ENCODE results near the gene USB1. TPM values are rescaled to one million over a fixed set of nuclear protein-coding genes. Genes with fewer than 3 reads are reported as not detected.

USB1 gene
- polyA plus RNA-seq, 1 experiment, result 86.2 TPM

- Histone ChIP-seq H3K4me3 (ENCODE audit: low read depth, low read length) (no peak overlapping the region), H3K36me3 (ENCODE audit: control insufficient read depth, insufficient read depth, low read length) (no peaks in the 10 kb centered on the region), H3K27me3 (ENCODE audit: control insufficient read depth, insufficient read depth, low read length) (no peaks in the 10 kb centered on the region; the same call in 1 of the 2 replicates)
- ChIA-PET CTCF (interaction anchor here (0.8 kb wide), 1 partner anchor 87 kb away, joined by 3 read pairs; no protein-coding TSS in a partner anchor), POLR2A (no interaction called here)
- TF ChIP-seq, protein P1, sequence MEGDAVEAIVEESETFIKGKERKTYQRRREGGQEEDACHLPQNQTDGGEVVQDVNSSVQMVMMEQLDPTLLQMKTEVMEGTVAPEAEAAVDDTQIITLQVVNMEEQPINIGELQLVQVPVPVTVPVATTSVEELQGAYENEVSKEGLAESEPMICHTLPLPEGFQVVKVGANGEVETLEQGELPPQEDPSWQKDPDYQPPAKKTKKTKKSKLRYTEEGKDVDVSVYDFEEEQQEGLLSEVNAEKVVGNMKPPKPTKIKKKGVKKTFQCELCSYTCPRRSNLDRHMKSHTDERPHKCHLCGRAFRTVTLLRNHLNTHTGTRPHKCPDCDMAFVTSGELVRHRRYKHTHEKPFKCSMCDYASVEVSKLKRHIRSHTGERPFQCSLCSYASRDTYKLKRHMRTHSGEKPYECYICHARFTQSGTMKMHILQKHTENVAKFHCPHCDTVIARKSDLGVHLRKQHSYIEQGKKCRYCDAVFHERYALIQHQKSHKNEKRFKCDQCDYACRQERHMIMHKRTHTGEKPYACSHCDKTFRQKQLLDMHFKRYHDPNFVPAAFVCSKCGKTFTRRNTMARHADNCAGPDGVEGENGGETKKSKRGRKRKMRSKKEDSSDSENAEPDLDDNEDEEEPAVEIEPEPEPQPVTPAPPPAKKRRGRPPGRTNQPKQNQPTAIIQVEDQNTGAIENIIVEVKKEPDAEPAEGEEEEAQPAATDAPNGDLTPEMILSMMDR (IDR thresholded peaks at IDR 0.05; ENCODE audit: insufficient read depth, low read depth, low read length), result no peak
- DNase-seq (ENCODE audit: low read depth), result no peak
Observed at GRCh38 chr16:58035356-58036170, 34.4 kb downstream of the USB1 start.

GRCh38 chr16:58036943-58037342 lies 35.7 kb downstream of the USB1 start:
- Histone ChIP-seq H3K36me3 (ENCODE audit: control insufficient read depth, insufficient read depth, low read length) (no peaks in the 10 kb centered on the region), H3K4me3 (ENCODE audit: low read depth, low read length) (no peak overlapping the region), H3K27me3 (ENCODE audit: control insufficient read depth, insufficient read depth, low read length) (no peaks in the 10 kb centered on the region; the same call in 1 of the 2 replicates)
- TF ChIP-seq, protein P1 (IDR thresholded peaks at IDR 0.05; ENCODE audit: insufficient read depth, low read depth, low read length), result no peak
- DNase-seq (ENCODE audit: low read depth), result no peak
- ChIA-PET CTCF (no interaction called here), POLR2A (no interaction called here)

DNA sequence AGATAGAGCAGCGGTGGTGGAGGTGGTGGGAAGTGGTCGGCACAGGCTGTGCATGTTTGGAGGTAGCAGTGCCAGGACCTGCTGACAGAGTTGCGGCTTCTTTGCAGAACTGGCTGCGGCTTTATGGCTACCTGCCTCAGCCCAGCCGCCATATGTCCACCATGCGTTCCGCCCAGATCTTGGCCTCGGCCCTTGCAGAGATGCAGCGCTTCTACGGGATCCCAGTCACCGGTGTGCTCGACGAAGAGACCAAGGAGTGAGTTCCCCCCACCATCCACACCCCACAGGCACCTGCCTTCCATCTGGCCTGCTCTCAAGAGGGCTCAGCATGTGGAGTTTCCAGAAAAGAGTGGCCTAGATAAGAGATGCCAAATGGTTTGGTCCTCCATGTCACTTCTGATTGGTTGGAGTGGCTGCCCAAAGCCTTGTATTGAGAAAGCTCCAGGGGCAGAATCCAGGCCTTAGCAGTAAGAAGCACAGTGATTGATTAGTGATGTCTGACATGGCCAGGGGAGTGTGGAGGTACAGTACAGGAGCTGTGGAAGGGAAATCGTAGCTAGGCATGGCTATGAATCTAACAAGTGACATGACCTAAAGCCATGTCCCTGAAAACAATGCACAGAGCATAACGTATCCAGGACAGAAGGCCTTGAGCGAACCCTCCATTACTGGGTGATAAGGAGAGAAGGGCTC lies 36.3 kb downstream of the USB1 start:
- ChIA-PET CTCF (interaction anchor here (0.6 kb wide), 1 partner anchor 14 kb away, joined by 3 read pairs; no protein-coding TSS in a partner anchor), POLR2A (no interaction called here)

DNA sequence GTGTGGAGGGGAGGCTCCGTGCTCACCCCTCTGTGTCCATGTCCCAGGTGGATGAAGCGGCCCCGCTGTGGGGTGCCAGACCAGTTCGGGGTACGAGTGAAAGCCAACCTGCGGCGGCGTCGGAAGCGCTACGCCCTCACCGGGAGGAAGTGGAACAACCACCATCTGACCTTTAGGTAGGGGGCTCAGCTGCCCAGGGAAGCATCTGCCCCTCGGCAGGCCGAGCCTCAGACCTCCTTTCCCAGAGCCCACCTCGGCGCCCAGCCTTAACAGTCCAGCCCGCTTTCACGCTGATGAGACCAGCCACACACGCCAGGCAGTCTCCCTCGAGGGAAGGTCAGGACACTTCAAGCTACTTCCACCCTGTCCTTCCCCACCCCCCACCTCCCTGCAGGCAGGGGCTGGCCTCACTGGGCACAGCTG lies 37.0 kb downstream of the USB1 start:
- no peak for DNase-seq (ENCODE audit: low read depth)
- Histone ChIP-seq H3K4me3 (ENCODE audit: low read depth, low read length) (no peak overlapping the region), H3K27me3 (ENCODE audit: control insufficient read depth, insufficient read depth, low read length) (no peaks in the 10 kb centered on the region; the same call in 1 of the 2 replicates), H3K36me3 (ENCODE audit: control insufficient read depth, insufficient read depth, low read length) (no peaks in the 10 kb centered on the region)
- TF ChIP-seq, protein P1 (IDR thresholded peaks at IDR 0.05; ENCODE audit: insufficient read depth, low read depth, low read length), result no peak
- ChIA-PET CTCF (interaction anchor here (0.6 kb wide), 1 partner anchor 14 kb away, joined by 3 read pairs; no protein-coding TSS in a partner anchor), POLR2A (no interaction called here)

More for the DNA sequence above, 36.3 kb downstream of the USB1 start:
- no peaks in the 10 kb centered on the region; the same call in 1 of the 2 replicates for H3K27me3 ChIP-seq (ENCODE audit: control insufficient read depth, insufficient read depth, low read length)
- no peaks in the 10 kb centered on the region for H3K36me3 ChIP-seq (ENCODE audit: control insufficient read depth, insufficient read depth, low read length)
- TF ChIP-seq, protein P1 (IDR thresholded peaks at IDR 0.05; ENCODE audit: insufficient read depth, low read depth, low read length), result no peak
- H3K4me3 ChIP-seq (ENCODE audit: low read depth, low read length), result no peak overlapping the region
- no peak for DNase-seq (ENCODE audit: low read depth)

Measured in BJ (cell line).